Germinal center (tissue), 1 donor: ENCODE measurements around the gene CYP1A2.
"Not testable (repeated sequence)": the region's sequence is repeated elsewhere in the genome, so short reads cannot be mapped to it uniquely, and the experiment has no call there.

Experiments
- DNase-seq: peaks from one replicate; pipeline ENCODE4 v3.0.0; 2012; ENCODE audit warnings: mixed read lengths, low spot score

The CYP1A2 gene

DNA sequence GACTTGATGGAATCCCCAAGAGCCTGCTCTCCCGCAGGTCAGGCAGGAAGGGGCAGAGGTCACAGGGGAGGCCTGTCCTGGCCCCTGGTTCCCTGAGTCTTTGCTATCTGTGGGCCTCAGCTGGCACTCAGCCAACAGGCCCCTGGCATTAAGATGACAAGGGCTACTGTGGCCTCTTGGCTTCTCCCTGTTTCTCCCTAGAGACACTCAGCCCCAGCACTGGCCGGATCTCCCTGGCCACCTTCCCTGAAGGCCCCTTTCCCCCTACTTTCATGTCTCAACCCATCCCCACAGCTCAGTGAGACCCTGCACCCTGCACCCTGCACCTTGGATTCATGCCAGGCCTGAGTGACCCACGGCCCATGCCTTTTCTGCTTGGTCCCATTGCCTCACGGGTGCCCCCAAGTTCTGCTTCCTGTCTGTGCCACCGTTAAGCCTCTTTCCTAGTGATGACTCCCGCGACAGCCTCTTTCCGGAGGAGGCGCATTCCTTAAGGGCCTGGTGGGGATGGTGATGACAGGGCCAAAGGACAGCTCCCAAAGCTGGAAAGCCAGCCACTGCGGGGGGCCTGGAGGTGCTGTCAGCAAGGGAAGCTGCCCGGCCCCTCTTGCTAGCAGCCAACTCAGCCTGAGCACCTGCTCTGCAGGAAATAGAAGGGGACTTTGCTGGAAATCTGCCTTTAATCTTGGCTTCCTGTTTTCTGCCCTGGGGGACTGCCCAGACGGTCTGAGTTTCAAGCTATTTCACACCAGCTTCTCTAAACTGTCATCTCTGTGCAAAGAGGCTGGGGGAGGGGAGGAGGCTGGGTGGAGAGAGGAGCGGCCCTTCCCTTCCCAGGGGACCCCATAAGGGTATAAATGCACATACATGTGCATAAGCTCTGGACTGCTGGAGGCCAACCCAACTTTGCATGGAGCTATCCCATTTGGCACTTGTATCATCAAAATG is 28.4 kb downstream of the CYP1A2 start:
- peak; percentile 81 for DNase-seq

DNA sequence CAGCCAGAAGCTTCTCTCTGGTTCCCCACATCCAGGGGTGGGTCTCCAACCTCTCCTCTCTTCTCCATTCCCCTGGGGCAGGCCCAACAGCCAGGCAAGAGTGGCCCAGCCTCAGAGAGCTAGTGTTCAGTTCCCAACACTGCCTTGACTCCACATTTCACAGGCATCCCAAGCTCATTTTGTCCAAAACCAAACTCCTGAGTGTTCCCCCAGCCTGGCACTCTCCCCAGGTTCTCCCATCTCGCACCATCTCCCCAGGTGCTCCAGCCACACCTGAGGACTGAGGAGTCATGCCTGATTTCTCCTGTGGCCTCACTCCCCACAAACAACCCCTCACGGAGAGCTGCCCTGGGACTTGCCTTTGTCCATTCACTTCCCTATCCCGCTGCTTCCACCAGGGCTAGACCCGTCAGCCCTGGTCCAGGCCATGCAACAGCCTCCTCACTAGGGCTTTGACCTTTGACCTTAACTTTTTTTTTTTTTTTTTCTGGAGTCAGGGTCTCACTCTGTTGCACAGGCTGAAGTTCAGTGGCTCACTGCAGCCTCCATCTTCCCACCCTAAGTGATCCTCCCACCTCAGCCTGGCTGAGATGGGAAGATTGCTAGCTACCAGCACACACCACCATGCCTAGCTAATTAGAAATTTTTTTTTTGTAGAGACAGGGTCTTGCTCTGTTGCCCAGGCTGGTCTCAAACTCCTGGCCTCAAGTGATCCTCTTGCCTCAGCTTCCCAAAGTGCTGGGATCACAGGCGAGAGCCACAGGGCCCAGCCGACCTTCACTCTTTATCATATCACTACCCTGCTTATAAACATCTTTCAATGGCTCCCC is 29.3 kb downstream of the CYP1A2 start:
- no peak for DNase-seq

DNA sequence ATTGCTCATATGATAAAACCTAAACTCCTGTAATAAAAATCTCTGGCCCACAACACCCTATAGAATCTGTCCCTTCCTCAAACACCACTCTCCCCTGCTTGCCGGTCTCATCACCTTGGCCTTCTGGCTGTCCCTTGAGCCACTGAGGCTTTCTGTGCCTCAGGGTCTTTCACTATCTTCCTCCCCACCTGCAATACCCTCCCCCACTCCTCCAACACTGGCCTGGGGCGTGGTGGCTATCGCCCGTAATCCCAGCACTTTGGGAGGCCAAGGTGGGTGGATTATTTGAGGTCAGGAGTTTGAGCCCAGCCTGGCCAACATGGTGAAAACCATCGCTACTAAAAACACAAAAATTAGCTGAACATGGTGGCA is 29.9 kb downstream of the CYP1A2 start:
- DNase-seq: no peak

GRCh38 chr15:74779162-74779648 is 30.6 kb downstream of the CYP1A2 start:
- DNase-seq: no peak

- no peak for DNase-seq
Measured at GRCh38 chr15:74780523-74781430, 32.1 kb downstream of the CYP1A2 start.

- DNase-seq: peak; percentile 89
Measured at GRCh38 chr15:74781431-74782258, 33.0 kb downstream of the CYP1A2 start, which contains the start of gene CSK. CSK (plus strand) TSS chr15:74782080; CDS start chr15:74798298, 16,218 bp downstream.

DNA sequence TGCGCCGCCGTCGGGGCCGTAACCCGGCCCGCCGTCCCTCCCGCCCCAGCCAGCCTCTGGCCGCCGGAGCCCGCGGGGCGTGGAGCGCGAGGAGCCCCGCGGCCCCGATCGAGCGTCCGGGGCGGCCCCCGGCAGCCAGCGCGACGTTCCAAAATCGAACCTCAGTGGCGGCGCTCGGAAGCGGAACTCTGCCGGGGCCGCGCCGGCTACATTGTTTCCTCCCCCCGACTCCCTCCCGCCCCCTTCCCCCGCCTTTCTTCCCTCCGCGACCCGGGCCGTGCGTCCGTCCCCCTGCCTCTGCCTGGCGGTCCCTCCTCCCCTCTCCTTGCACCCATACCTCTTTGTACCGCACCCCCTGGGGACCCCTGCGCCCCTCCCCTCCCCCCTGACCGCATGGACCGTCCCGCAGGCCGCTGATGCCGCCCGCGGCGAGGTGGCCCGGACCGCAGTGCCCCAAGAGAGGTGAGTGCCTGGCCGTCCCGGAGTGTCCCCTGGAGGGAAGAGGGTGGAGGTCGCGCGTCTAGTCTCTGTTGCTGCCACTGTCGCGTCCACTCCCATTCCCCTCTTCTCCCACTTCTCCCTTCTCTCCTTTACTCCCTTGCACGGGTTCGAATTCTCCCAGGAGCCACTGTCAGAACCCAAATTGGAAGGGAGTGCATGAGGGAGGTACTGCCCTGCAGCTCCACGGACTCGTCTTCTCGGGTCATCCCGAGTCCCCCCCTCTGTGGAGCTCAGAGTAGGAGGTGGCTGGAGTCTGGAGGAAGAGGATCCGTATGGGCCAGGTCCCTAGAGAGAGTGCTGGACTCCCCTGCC is 33.8 kb downstream of the CYP1A2 start:
- DNase-seq: peak; percentile 69

DNA sequence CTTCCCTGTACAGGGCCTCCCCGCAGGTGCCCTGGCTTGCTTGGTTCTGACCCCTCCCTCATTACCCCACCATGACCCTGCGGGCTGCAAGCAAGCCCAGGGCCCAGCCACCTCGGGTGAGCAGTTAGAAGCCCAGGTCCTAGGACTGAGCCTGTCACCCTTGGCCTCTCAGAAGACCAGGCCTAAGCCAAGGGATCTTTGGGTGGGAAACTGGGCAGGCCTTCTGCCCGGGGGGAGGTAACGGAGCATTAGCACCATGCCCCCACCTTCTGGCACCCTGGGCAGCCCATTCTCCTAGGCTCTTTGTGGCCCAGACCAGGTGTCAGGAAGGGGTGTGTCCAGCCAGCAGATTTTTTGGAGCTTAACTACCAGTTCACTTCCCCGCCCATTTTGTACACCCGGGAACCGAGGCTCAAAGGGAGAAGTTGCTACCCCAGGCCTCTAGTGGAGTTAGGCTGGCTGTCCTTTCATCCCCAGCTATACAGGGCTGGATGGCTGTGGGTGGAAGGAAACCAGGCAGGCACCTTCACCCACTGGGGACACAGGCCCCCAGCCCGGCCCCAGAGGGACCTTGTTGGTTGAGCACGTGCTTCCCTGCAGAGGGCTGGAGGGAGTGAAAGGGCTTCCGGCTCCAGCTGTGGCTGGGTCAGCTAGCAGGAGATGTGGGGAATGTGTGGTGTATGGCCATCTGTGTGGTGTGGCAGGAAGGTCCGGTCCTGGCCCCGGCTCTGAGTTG is 34.6 kb downstream of the CYP1A2 start:
- DNase-seq: peak; percentile 43

DNA sequence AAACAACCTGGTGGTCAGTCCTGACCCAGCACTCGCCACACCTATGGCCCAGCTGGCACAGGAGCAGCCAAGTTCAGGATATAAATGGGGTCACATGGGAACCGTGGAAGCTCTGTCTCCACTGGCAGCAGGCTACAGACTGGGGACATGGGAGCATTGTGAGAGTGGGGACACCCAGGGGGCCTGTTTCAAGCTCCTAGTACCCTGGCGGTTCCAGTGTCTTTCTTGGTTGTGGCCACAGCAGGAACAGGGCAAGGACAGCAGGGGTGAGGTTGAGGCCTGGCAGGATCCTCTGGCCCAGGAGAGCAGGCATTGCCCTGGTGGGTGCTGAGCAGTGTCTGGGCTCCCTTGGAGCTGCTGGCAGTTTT is 35.1 kb downstream of the CYP1A2 start:
- DNase-seq: no peak

DNA sequence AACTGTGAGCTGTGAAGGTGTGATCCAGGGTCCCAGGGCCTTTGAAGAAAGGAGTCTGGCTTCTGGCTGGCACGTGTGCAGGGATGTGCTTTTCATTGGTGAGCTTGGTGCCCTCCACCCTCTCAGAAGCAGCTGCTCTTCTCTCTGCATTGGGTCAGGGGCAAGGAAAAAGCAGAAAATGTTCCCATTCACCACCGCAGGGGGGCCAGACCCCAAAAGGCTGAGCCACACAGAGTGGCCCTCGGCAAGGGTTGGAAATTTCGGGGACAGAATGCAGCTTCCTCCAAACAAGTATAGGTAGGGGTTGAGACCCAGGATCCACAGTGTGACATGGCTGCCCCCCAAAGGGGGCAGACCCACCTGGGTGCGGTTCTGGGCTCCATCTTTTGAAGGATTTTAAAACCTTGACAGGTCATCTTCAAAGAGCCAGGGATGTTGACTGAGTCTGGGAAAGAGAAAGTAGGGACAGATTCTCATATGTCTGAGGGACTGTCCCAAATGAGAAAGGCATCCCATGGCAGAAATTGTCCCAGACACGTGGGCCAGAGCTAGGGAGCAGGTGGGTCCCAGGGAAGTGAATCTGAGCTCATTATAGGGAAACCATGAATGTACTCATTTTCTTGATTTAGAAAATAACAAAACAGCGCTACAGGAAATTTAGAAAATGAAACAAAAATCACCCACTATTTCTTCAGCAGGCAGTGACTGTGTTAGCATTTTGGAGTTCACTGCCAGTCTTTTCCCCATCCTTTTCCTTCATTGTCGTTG is 36.0 kb downstream of the CYP1A2 start:
- DNase-seq: no peak

GRCh38 chr15:74785194-74786032 is 36.8 kb downstream of the CYP1A2 start:
- DNase-seq: no peak

GRCh38 chr15:74786081-74786480 is 37.4 kb downstream of the CYP1A2 start:
- DNase-seq: not testable (repeated sequence)

DNA sequence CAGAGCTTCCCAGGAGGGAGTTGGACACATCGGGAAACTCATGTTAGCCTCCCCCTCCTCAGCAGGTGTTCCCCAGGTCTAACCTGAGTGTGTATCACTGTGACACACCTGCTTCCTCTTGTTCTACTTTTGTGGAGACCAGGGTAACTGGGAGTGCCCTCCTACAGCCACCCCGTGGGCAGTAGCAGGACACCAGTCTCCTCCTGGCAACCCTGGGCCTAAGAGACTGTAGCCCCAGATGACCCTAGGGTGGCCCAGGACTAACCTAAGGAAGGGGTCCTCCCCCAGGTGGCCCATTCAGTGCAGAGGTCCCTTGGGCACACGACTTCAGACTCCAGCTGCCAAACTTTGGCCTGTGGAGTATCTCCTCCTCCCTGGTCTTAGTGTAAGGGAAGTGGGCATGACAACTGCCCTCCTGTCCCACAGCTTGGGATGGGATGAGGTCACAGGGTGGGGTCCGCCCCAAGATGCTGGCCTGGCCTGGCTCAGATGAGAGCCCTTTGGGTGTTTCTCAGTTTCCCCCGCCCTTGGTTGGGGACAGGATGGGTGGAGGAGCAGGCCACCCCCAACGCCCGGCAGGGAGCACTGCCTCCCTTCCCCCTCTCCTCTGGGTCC is 38.0 kb downstream of the CYP1A2 start:
- no peak for DNase-seq

- peak; percentile 87 for DNase-seq
Measured at GRCh38 chr15:74787251-74788041, 38.8 kb downstream of the CYP1A2 start.

DNA sequence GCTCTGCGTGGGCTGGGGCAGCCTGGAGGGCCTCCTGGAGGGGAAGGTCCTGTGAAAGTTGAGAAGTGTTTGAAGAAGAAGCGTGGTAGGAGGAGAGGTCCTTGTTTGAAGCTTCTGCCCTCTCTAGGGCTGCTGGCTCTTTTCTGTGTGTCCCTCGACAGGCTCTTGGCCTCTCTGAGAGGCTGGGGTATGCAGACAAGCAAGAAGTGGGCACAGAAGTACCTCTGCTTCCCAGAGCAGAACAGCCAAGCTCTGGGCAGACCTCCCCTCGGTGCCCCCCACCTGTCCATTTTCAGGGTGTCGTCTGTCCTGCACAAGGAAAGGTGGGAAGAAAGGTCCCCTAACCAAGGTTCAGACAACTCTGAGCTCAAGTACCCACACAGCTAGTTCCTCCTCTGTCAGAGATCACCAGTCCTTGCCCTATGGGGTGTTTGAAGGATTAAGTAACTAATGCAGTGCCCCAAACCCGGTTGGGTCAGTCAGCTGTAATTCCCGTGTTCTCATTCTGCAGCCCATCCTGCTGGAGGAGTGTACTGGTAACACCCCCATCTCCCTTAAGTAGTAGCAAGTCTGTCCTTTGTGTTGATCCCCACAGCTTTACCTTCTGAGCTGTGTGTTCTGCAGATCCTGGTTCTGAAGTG is 39.5 kb downstream of the CYP1A2 start:
- DNase-seq: peak; percentile 58

GRCh38 chr15:74788683-74789151 is 40.1 kb downstream of the CYP1A2 start:
- DNase-seq: peak; percentile 71
